Activated naive CD4-positive, alpha-beta T cell treated with anti-CD3 and anti-CD28 coated beads, Interleukin-2, amount 50 U/mL, for 72 hours (primary cell): ENCODE results near the gene LMF1. TPM values are rescaled to one million over a fixed set of nuclear protein-coding genes. Genes with fewer than 3 reads are reported as not detected.
"Not testable (repeated sequence)": the region's sequence is repeated elsewhere in the genome, so short reads cannot be mapped to it uniquely, and the experiment has no call there.

Experiments used
- ATAC-seq, 2 donors: fragments of 150-1000 bp; cut with Tn5 transposase; 2 replicates each; pipeline ENCODE4 v1.10.0; 2021; ENCODE audit warnings: mild to moderate bottlenecking in 2 of 2, moderate library complexity in 2 of 2
- DNase-seq, 2 donors: peaks; one replicate each; pipeline ENCODE4 v3.0.0; 2021 to 2022; ENCODE audit warnings: low spot score in 2 of 2
- H3K27ac Mint-ChIP-seq, 2 donors: one replicate each; pipeline ENCODE4 v1.8.0; 2022; ENCODE audit warnings: mild to moderate bottlenecking in 2 of 2, mixed read lengths in 2 of 2
- H3K36me3 Mint-ChIP-seq, 2 donors: one replicate each; pipeline ENCODE4 v1.8.0; 2022; ENCODE audit warnings: mixed read lengths in 2 of 2
- H3K9me3 Mint-ChIP-seq, 2 donors: one replicate each; pipeline ENCODE4 v1.8.0; 2022; ENCODE audit warnings: mixed read lengths in 2 of 2
- total RNA-seq, 2 donors: library from RNA; stranded (reverse); gene quantifications; one replicate each; pipeline ENCODE4 v1.2.3, GENCODE V29; 2022

LMF1 gene
- total RNA-seq, 2 donors from 2014 or later = 13.0 to 19.1 TPM

GRCh38 chr16:968620-969019, 2.2 kb downstream of the LMF1 start:
- ATAC-seq = no peak
- Mint-ChIP-seq H3K9me3 (peaks cover 0 to 9% of the 10 kb centered on the region in 2 donors), H3K27ac (peak overlapping the region; percentile 71 to 92), H3K36me3 (peaks cover 25 to 27% of the 10 kb centered on the region in 2 donors)
- DNase-seq = no peak

GRCh38 chr16:967546-968295, 3.1 kb downstream of the LMF1 start:
- peak overlapping the region in 1 of 2 donors; percentile 71 for H3K27ac Mint-ChIP-seq
- peaks cover 0 to 9% of the 10 kb centered on the region in 2 donors for H3K9me3 Mint-ChIP-seq
- ATAC-seq (no peak), DNase-seq (no peak)
- H3K36me3 Mint-ChIP-seq = peaks cover 25 to 27% of the 10 kb centered on the region in 2 donors

- ATAC-seq (no peak), DNase-seq (no peak)
- H3K9me3 Mint-ChIP-seq = peaks cover 0 to 9% of the 10 kb centered on the region in 2 donors
- peaks cover 25 to 27% of the 10 kb centered on the region in 2 donors for H3K36me3 Mint-ChIP-seq
- no peak overlapping the region for H3K27ac Mint-ChIP-seq
These were observed 3.7 kb downstream of the LMF1 start for GRCh38 chr16:967077-967541.

GRCh38 chr16:966505-966904, 4.3 kb downstream of the LMF1 start:
- Mint-ChIP-seq H3K36me3 (peaks cover 25 to 27% of the 10 kb centered on the region in 2 donors), H3K27ac (peak overlapping the region in 1 of 2 donors; percentile 39), H3K9me3 (peaks cover 0 to 9% of the 10 kb centered on the region in 2 donors)
- DNase-seq = no peak
- no peak for ATAC-seq

GRCh38 chr16:966035-966434, 4.7 kb downstream of the LMF1 start:
- ATAC-seq = no peak
- Mint-ChIP-seq H3K36me3 (peaks cover 25 to 27% of the 10 kb centered on the region in 2 donors), H3K27ac (peak overlapping the region; percentile 45 to 87), H3K9me3 (peaks cover 0 to 9% of the 10 kb centered on the region in 2 donors)
- no peak for DNase-seq

- no peak for ATAC-seq
- no peak for DNase-seq
- peaks cover 25 to 27% of the 10 kb centered on the region in 2 donors for H3K36me3 Mint-ChIP-seq
- peaks cover 0 to 9% of the 10 kb centered on the region in 2 donors for H3K9me3 Mint-ChIP-seq
- peak overlapping the region; percentile 45 to 87 for H3K27ac Mint-ChIP-seq
These were observed 5.3 kb downstream of the LMF1 start for GRCh38 chr16:965487-965886.

- ATAC-seq = no peak
- no peak for DNase-seq
- H3K36me3 Mint-ChIP-seq = peaks cover 25 to 27% of the 10 kb centered on the region in 2 donors
- H3K9me3 Mint-ChIP-seq = peaks cover 0 to 9% of the 10 kb centered on the region in 2 donors
- peak overlapping the region; percentile 87 to 95 for H3K27ac Mint-ChIP-seq
These were observed 5.8 kb downstream of the LMF1 start for GRCh38 chr16:965036-965395.

- Mint-ChIP-seq H3K9me3 (peaks cover 0 to 9% of the 10 kb centered on the region in 2 donors), H3K27ac (peak overlapping the region; percentile 87 to 95), H3K36me3 (peaks cover 25 to 27% of the 10 kb centered on the region in 2 donors)
- DNase-seq (no peak), ATAC-seq (peak; percentile 91 to 93)
These were observed 6.3 kb downstream of the LMF1 start for GRCh38 chr16:964356-965035.

GRCh38 chr16:963913-964312, 6.9 kb downstream of the LMF1 start:
- H3K36me3 Mint-ChIP-seq = peaks cover 25 to 27% of the 10 kb centered on the region in 2 donors
- H3K9me3 Mint-ChIP-seq = peaks cover 0 to 9% of the 10 kb centered on the region in 2 donors
- ATAC-seq = peak; percentile 34 to 46
- H3K27ac Mint-ChIP-seq = peak overlapping the region; percentile 87 to 95
- no peak for DNase-seq

- ATAC-seq = peak in 1 of 2 donors; percentile 15
- Mint-ChIP-seq H3K9me3 (peaks cover 0 to 9% of the 10 kb centered on the region in 2 donors), H3K27ac (peak overlapping the region; percentile 87 to 95), H3K36me3 (peaks cover 18 to 22% of the 10 kb centered on the region in 2 donors)
- DNase-seq = no peak
These were observed 7.6 kb downstream of the LMF1 start for GRCh38 chr16:962901-963814.

- peaks cover 15 to 22% of the 10 kb centered on the region in 2 donors for H3K36me3 Mint-ChIP-seq
- ATAC-seq (no peak), DNase-seq (no peak)
- peaks cover 0 to 9% of the 10 kb centered on the region in 2 donors for H3K9me3 Mint-ChIP-seq
- H3K27ac Mint-ChIP-seq = no peak overlapping the region
These were observed 8.4 kb downstream of the LMF1 start for GRCh38 chr16:962366-962765.

GRCh38 chr16:959232-960040, 11.3 kb downstream of the LMF1 start:
- Mint-ChIP-seq H3K27ac (peak overlapping the region in 1 of 2 donors; percentile 68), H3K9me3 (no peaks in the 10 kb centered on the region), H3K36me3 (no peaks in the 10 kb centered on the region)
- ATAC-seq = no peak
- DNase-seq = no peak

GRCh38 chr16:955766-956165, 15.0 kb downstream of the LMF1 start:
- not testable (repeated sequence) for ATAC-seq, H3K9me3 Mint-ChIP-seq, H3K36me3 Mint-ChIP-seq, DNase-seq, H3K27ac Mint-ChIP-seq

GRCh38 chr16:953818-954217, 17.0 kb downstream of the LMF1 start:
- not testable (repeated sequence) for ATAC-seq, H3K9me3 Mint-ChIP-seq, DNase-seq, H3K36me3 Mint-ChIP-seq, H3K27ac Mint-ChIP-seq

GRCh38 chr16:952321-952720, 18.5 kb downstream of the LMF1 start:
- no peak for DNase-seq
- no peak for ATAC-seq
- H3K36me3 Mint-ChIP-seq = peaks cover 5% of the 10 kb centered on the region in 2 donors
- no peak overlapping the region for H3K27ac Mint-ChIP-seq
- no peaks in the 10 kb centered on the region for H3K9me3 Mint-ChIP-seq
